Activated CD8-positive, alpha-beta memory T cell treated with anti-CD3 and anti-CD28 coated beads for 4 hours (primary cell): ENCODE measurements around the gene MEI4.
"Not testable (repeated sequence)": the region's sequence is repeated elsewhere in the genome, so short reads cannot be mapped to it uniquely, and the experiment has no call there.

Source experiments
- DNase-seq, 2 donors: peaks; one replicate each; pipeline ENCODE4 v3.0.0-alpha.2; 2020; ENCODE audit warnings: low read depth in 2 of 2

The MEI4 gene, protein sequence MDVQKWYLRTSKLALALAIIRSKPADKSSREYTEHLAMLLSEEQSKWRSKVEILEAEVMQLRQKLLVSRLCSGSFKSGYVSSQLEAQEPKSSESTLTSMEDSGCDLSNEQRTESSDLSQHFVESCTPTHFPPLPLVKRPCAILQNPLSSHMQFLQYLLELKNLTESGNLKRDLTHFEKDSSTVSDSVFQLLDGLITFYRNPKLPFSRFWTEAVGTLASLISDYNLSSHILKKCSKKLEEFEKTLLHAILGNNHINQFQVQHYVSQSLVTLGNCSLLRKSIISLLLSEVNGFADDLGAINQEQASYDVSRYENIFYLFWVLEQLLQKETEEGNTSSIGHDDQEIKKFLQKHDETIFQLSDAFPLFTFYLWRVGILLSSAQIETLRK

GRCh38 chr6:77652739-77653138 lies at the start of gene MEI4:
MEI4 (plus strand) TSS chr6:77653039; CDS start chr6:77690672, 37,633 bp downstream.
- DNase-seq, result no peak

DNA sequence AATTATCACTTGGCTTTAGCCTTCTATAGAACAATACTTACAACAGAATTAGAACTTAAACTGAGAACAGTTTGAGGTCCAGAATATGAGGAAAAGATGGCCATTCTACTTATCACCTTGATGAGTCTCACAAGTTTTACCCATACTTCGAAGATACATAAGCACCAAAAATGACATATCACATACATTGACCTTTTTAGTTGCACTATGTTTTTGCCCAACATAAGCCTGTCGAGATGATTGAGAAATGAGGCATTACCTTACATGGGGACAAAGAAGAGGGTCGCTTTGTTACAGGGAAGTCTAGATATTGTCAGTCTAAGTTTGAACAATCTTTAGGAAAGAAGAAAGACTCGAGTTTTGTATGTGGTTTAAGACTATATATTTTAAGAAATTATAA lies 48.4 kb upstream of the MEI4 start:
- DNase-seq, result no peak

- DNase-seq, result no peak
Measured at GRCh38 chr6:77607004-77607403, 45.8 kb upstream of the MEI4 start.

GRCh38 chr6:77609106-77609505 lies 43.7 kb upstream of the MEI4 start:
- no peak for DNase-seq

- no peak for DNase-seq
Measured at GRCh38 chr6:77619114-77619513, 33.7 kb upstream of the MEI4 start.

DNA sequence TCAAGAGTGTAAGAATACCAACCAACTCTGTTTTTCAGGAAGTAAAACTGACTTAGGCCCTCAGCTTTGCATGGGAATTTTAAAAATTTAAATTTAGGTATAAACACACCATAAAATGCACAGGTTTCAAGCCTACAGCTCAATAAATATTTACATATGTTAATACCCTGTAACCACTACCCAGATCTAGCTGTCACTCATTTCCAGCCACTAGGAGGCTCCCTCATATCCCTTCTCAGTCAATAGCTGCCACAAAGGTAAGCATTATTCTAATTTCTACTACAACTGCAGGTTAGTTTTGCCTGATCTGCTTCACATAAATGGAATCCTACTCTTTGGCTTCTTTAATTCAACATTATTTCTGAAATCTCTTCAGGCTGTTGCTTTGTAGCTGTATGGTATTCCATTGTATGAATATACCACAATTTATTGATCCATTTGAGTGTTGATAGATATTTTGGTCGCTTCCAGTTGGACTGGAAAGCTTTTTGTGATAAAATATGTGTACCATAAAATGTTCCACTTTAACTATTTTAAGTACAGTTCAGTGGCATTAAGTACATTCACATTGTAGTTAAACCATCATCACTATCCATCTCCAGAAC lies 32.5 kb upstream of the MEI4 start:
- DNase-seq, result no peak

DNA sequence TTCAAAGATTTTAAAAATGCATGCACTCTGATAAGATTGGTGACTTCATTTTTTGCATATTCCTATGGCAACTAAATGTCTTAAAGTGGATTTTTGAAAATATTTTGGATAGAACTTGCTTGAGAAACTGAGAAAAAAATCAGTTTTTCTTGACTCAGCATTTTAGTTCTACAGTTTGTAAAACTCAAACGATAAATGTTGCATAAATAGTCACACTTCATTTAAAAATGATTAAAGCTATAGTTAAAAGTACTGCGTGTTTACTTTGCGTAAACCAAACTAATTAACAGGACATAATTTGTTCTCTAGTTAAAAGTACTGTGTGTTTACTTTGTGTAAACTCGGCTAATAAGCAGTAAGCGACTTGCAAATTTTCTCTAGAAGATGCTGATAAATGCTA lies 28.3 kb upstream of the MEI4 start:
- no peak for DNase-seq

- DNase-seq, result no peak
Measured at GRCh38 chr6:77626426-77626825, 26.4 kb upstream of the MEI4 start.

DNA sequence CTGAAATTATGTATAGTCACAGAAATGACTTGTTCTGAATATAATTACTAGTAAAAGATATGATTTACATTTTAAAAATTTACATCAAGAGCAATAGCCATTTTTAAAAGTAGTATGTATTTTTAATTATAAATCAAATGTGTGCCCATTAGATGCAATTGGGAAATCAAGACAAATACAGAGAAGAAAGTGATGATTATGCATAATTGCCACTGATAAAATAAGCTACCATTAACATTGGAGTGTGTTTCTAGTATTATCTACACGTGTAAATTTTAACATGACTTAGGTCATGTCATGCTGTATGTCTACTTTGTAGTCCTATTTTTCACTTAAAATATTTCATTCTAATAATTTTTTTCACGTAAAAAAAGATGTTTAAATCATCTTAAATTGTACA lies 22.8 kb upstream of the MEI4 start:
- no peak for DNase-seq

DNA sequence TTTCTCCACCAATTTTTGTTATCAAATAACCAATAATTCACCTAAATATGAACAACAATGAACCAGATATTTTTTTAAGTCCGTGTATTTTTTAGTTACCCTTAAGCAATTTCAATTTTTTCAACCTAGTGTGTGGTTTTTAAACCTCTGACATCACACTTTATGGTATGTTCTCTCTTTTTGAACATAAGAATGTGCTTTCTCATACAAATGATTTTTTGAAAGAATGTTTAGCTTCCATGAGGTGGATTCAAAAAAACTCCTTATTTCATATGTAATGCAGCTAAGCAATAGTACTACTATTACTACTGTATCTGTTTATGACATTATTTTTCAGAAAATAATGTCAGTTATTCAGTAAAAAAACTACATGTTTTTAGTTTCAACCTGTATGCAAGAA lies 19.4 kb upstream of the MEI4 start:
- DNase-seq, result no peak

DNA sequence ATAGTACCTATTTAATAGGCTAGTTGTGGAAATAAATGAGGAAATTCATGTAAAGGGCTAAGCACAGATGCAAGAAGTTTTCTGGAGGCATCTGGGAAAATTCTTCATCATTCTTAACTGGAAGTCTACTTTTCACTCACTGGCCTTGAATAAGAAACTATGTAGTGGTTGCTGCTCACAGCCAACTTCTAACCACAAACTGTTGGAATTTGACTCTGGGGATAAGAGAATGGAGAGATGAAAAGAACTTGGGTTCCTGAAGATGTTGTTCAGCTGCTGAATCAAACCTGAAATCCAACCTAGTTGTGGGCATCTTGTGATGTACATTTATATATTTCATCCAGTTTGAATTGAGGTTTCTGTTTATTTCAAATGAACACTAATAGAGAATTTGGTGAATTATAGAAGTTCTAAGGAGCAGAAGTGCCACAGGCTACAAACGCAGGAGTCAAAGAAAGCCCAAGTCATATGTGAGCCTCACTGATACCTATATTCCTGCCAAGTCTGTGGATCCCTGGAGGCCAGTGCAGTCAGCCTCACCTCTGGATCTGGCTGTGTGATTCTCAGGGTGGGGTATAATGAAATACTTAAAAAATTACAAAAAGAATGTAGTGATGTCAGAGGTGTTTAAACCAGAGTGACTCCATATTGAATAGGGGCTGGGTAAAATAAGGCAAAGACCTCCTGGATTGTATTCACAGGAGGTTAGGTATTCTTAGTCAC lies 18.7 kb upstream of the MEI4 start:
- no peak for DNase-seq

- no peak for DNase-seq
Measured at GRCh38 chr6:77638129-77638830, 14.6 kb upstream of the MEI4 start.

- no peak for DNase-seq
Measured at GRCh38 chr6:77644102-77644705, 8.6 kb upstream of the MEI4 start.

DNA sequence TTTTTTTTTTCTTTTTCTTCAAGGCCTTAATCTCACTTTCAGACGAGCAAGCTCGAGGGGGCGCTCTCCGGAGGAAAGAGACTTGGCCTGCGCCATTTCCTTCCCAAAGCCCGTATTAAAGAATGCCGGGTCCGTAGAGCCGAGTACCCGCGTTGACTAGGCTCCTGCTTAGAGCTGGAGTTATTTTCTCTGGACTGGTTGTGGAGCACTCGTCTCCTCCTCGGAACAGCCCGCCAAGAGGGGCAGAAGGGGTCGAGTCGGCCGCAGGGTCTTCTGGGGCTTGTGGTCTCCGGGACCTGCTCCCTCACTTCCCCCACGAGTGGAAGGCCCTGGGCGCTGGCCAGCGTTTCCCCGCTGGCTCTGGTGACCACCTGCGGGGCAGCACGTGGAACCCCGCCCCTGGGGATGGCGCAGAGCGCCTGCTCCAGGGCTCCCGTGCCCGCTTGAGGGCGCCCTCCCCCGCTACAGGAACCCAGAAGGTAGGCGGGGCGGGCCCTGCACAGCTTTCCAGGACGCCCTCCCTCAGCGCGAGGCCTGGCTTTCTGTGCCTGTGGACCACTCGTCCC lies 2.7 kb upstream of the MEI4 start:
- no peak for DNase-seq

- DNase-seq, result no peak
Measured at GRCh38 chr6:77653816-77654215, 977 bp downstream of the MEI4 start.

DNA sequence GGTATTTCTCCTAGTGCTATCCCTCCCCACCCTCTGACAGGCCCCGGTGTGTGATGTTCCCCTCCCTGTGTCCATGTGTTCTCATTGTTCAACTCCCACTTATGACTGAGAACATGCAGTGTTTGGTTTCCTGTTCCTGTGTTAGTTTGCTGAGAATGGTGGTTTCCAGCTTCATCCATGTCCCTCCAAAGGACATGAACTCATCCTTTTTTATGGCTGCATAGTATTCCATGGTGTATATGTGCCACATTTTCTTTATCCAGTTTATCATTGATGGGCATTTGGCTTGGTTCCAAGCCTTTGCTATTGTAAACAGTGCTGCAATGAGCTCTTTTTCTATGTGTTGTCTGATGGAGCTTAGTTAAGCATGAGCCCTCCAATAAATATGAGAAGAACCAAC lies 2.2 kb downstream of the MEI4 start:
- not testable (repeated sequence) for DNase-seq

GRCh38 chr6:77656999-77657764 lies 4.3 kb downstream of the MEI4 start:
- no peak for DNase-seq

- DNase-seq, result no peak
Measured at GRCh38 chr6:77666340-77666739, 13.5 kb downstream of the MEI4 start.

GRCh38 chr6:77666846-77667245 lies 14.0 kb downstream of the MEI4 start:
- DNase-seq, result no peak

DNA sequence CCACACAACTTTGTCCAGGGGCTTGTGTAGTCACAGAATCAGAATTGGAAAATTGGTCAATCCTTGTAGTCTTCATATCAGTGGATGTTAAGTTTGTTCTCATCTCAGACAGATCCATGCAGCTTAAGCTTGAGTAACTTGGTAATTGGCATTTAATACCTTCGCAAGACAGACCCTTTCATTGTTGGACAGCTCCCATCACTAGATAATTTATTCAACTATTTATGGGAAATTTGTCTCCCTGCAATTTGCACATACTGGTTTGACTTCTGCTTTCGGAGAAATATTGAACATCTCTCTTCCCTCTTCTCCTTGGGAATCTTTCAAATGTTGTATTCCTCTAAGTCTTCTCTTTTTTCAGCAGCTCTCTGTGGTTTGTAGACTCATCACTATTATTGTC lies 17.1 kb downstream of the MEI4 start:
- DNase-seq, result no peak

DNA sequence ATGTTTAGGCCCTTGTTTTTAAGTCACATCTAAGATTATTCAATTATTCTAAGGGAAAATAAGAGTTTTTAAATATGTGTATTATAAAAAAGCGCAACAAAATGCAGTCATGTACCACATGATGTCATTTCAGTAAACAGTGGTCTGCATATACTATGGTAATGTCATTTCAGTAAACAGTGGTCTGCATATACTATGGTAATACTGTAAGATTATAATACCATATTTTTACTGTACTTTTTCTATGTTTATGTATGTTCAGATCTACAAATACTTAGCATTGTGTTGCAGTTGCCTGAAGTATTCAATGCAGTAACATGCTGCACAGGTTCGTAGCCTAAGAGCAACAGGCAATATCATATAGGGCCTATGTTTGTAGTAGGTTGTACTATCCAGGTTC lies 21.4 kb downstream of the MEI4 start:
- DNase-seq, result no peak
